Right cardiac atrium (tissue), 5 donors: ENCODE results near the gene MTA1. TPM values are rescaled to one million over a fixed set of nuclear protein-coding genes. Genes with fewer than 3 reads are reported as not detected.

Source experiments
- ATAC-seq, 2 donors: fragments of 200-7000 bp; cut with Tn5 transposase; one replicate each; pipeline versions ENCODE4 v1.8.0 to v1.9.1; 2020; ENCODE audit warnings: moderate library complexity in 2 of 2, mild to moderate bottlenecking in 1 of 2
- DNase-seq, 3 donors: peaks; one replicate each; pipeline ENCODE4 v3.0.0-alpha.2; 2020
- H3K27ac ChIP-seq: one replicate; pipeline ENCODE4 v1.5.1; 2013; ENCODE audit warnings: mild to moderate bottlenecking, low read length, control low read depth, moderate library complexity
- H3K27me3 ChIP-seq: one replicate; pipeline ENCODE4 v1.6.1; 2013; ENCODE audit not compliant: control insufficient read depth, insufficient read depth
- H3K4me1 ChIP-seq: one replicate; pipeline ENCODE4 v1.6.1; 2013; ENCODE audit warnings: low read length; ENCODE audit not compliant: control insufficient read depth, insufficient read depth
- H3K4me3 ChIP-seq: one replicate; pipeline ENCODE4 v1.5.1; 2013; ENCODE audit warnings: low read length, control low read depth
- H3K9me3 ChIP-seq: one replicate; pipeline ENCODE4 v1.6.1; 2013; ENCODE audit warnings: low read length; ENCODE audit not compliant: control insufficient read depth
- WGBS: extraction: QIAGEN DNeasy Blood & Tissue Kit; methylation state at CpG from one replicate; pipeline ENCODE4 v1.1.7; 2013; 5-methylcytosine and 5-hydroxymethylcytosine counted together
- intact Hi-C, 4 donors: fragments of 100-400 bp; cut with DNase I; formaldehyde crosslinking; loops; one replicate each; pipeline versions ENCODE4 v1.11.0 to v1.14.0; 2022 to 2023
- polyA plus RNA-seq: library from polyadenylated mRNA; stranded (reverse); fragments of 200-250 nt; gene quantifications from one replicate; pipeline ENCODE4 v1.2.3, GENCODE V29; 2013
- total RNA-seq, 4 donors: library from RNA; stranded (reverse); fragmentation: NEBNext Ultra II Directional; extraction: Animal tissue kit (Norgen Biotek cat#: 25700); gene quantifications; one replicate each; pipeline ENCODE4 v1.2.1, GENCODE V29; 2021
- donor health status: healthy with polysubstance abuse.
- donor health status: DM: no; HTN: yes; CAD: no.
- donor health status: DM: no; HTN: no; CAD: no.
- donor health status: DM: no; HTN: yes; CAD: no; lungs with severe emphysema.
- donor health status: DM: yes; HTN: yes; CAD: no.

The MTA1 gene
- total and polyA plus RNA-seq, 5 donors, result 121 to 179 (median 141) TPM

GRCh38 chr14:105505101-105505500 is 85.5 kb downstream of the MTA1 start:
- no peaks in the 10 kb centered on the region for H3K27me3 ChIP-seq
- DNase-seq, result no peak
- WGBS, result 87% methylated on average over 16 of the region's 16 CpGs

GRCh38 chr14:105507247-105507646 is 87.6 kb downstream of the MTA1 start:
- Histone ChIP-seq H3K27ac (no peak overlapping the region), H3K27me3 (no peaks in the 10 kb centered on the region), H3K4me1 (no peaks in the 10 kb centered on the region), H3K4me3 (no peak overlapping the region), H3K9me3 (no peaks in the 10 kb centered on the region)
- intact Hi-C loops, result no loop called here
- ATAC-seq (no peak), DNase-seq (no peak)
- WGBS, result 77% methylated on average over 17 of the region's 17 CpGs

More at GRCh38 chr14:105505101-105505500, 85.5 kb downstream of the MTA1 start:
- H3K4me1 ChIP-seq, result no peaks in the 10 kb centered on the region
- no peak overlapping the region for H3K4me3 ChIP-seq
- ATAC-seq, result no peak
- no peaks in the 10 kb centered on the region for H3K9me3 ChIP-seq
- no peak overlapping the region for H3K27ac ChIP-seq
- intact Hi-C loops, result no loop called here

GRCh38 chr14:105508069-105508468 is 88.4 kb downstream of the MTA1 start:
- ATAC-seq, result no peak
- no peak overlapping the region for H3K4me3 ChIP-seq
- 75% methylated on average over 16 of the region's 16 CpGs for WGBS
- no peaks in the 10 kb centered on the region for H3K4me1 ChIP-seq
- intact Hi-C loops, result no loop called here
- no peak for DNase-seq
- H3K9me3 ChIP-seq, result no peaks in the 10 kb centered on the region
- H3K27me3 ChIP-seq, result no peaks in the 10 kb centered on the region
- H3K27ac ChIP-seq, result no peak overlapping the region

- Histone ChIP-seq H3K9me3 (no peaks in the 10 kb centered on the region), H3K4me3 (no peak overlapping the region), H3K4me1 (no peaks in the 10 kb centered on the region), H3K27me3 (no peaks in the 10 kb centered on the region), H3K27ac (no peak overlapping the region)
- intact Hi-C loops, result no loop called here
- DNase-seq (no peak), ATAC-seq (no peak)
- 89% methylated on average over 12 of the region's 12 CpGs for WGBS
These were observed 89.0 kb downstream of the MTA1 start for GRCh38 chr14:105508601-105509000.

- Histone ChIP-seq H3K27me3 (no peaks in the 10 kb centered on the region), H3K4me3 (no peak overlapping the region), H3K4me1 (no peaks in the 10 kb centered on the region), H3K27ac (no peak overlapping the region), H3K9me3 (no peaks in the 10 kb centered on the region)
- no peak for ATAC-seq
- 33% methylated on average over 5 of the region's 5 CpGs for WGBS
- intact Hi-C loops, result no loop called here
- DNase-seq, result no peak
These were observed 97.5 kb downstream of the MTA1 start for GRCh38 chr14:105517096-105517495.

GRCh38 chr14:105519946-105520698 is 100.5 kb downstream of the MTA1 start:
- WGBS, result 66% methylated on average over 14 of the region's 14 CpGs
- ATAC-seq, result no peak
- intact Hi-C loops, result loop anchor here in 1 of 4 donors (10.0 kb wide), 1 partner anchor 145 kb away; no protein-coding TSS in a partner anchor
- DNase-seq, result peak in 1 of 3 donors; percentile 5
- Histone ChIP-seq H3K27ac (no peak overlapping the region), H3K27me3 (no peaks in the 10 kb centered on the region), H3K4me1 (no peaks in the 10 kb centered on the region), H3K4me3 (no peak overlapping the region), H3K9me3 (no peaks in the 10 kb centered on the region)

Other genes starting within 250 kb of the MTA1 start
- 10 to 100 TPM; 23.9 to 35.5 (median 32.0) TPM for gene NUDT14, start 238.5 kb upstream of the MTA1 start, total RNA-seq
- gene NUDT14, start 238.5 kb upstream of the MTA1 start, polyA plus RNA-seq, result 31.4 TPM
- 10 to 100 TPM; 28.1 to 40.5 (median 35.8) TPM for gene BTBD6, start 171.3 kb upstream of the MTA1 start, total RNA-seq
- gene BTBD6, start 171.3 kb upstream of the MTA1 start, polyA plus RNA-seq, result 42.2 TPM
- 10 to 100 TPM; 18.1 to 21.1 (median 18.4) TPM for gene BRF1, start 118.8 kb upstream of the MTA1 start, total RNA-seq
- 17.9 TPM for gene BRF1, start 118.8 kb upstream of the MTA1 start, polyA plus RNA-seq
- gene PACS2, start 105.1 kb upstream of the MTA1 start, total RNA-seq, result 10 to 100 TPM; 50.6 to 67.0 (median 64.4) TPM
- 63.0 TPM for gene PACS2, start 105.1 kb upstream of the MTA1 start, polyA plus RNA-seq
- 1 to 10 TPM in 2 of 4 donors, under 1 TPM in 2; 0.46 to 1.9 (median 1.00) TPM for gene TEX22, start 21.3 kb upstream of the MTA1 start, total RNA-seq
- 0.05 TPM for gene TEX22, start 21.3 kb upstream of the MTA1 start, polyA plus RNA-seq
- gene CRIP2, start 55.0 kb downstream of the MTA1 start, total RNA-seq, result 1,000 to 10,000 TPM; 1,091 to 1,370 (median 1,238) TPM
- gene CRIP2, start 55.0 kb downstream of the MTA1 start, polyA plus RNA-seq, result 1,790 TPM
- 100 to 1,000 TPM; 161 to 218 (median 192) TPM for gene CRIP1, start 67.1 kb downstream of the MTA1 start, total RNA-seq
- gene CRIP1, start 67.1 kb downstream of the MTA1 start, polyA plus RNA-seq, result 243 TPM
- gene TEDC1, start 71.4 kb downstream of the MTA1 start, total RNA-seq, result 1 to 10 TPM; 5.2 to 6.9 (median 5.8) TPM
- gene TEDC1, start 71.4 kb downstream of the MTA1 start, polyA plus RNA-seq, result 6.5 TPM
- 1 to 10 TPM; 2.8 to 4.4 (median 3.6) TPM for gene TMEM121, start 106.8 kb downstream of the MTA1 start, total RNA-seq
- gene TMEM121, start 106.8 kb downstream of the MTA1 start, polyA plus RNA-seq, result 2.3 TPM